Dermis blood vessel endothelial cell (primary cell): ENCODE data around the gene RBM39. TPM values are rescaled to one million over a fixed set of nuclear protein-coding genes. Genes with fewer than 3 reads are reported as not detected.
"Not testable (repeated sequence)": the region's sequence is repeated elsewhere in the genome, so short reads cannot be mapped to it uniquely, and the experiment has no call there.

Experiments
- DNase-seq: peaks from one replicate; pipeline ENCODE4 v3.0.0; 2010
- total RNA-seq: library from RNA; depleted of rRNA; stranded (reverse); fragments of >200 nt; gene quantifications from 2 replicates; pipeline ENCODE4 v1.2.3, GENCODE V29; 2014

RBM39 gene
- total RNA-seq, 1 donor from 2014 or later: 362 TPM

GRCh38 chr20:35750611-35751010 is 8.6 kb upstream of the RBM39 start:
- DNase-seq: no peak

- DNase-seq: not testable (repeated sequence)
Observed at GRCh38 chr20:35744492-35744841, 2.4 kb upstream of the RBM39 start.

- peak; percentile 35 for DNase-seq
Observed at GRCh38 chr20:35743693-35744491, 1.8 kb upstream of the RBM39 start.

GRCh38 chr20:35742741-35743523 is 872 bp upstream of the RBM39 start:
- peak; percentile 49 for DNase-seq

- peak; percentile 57 for DNase-seq
Observed at GRCh38 chr20:35739294-35740163, 2.5 kb downstream of the RBM39 start.

GRCh38 chr20:35738410-35739179 is 3.5 kb downstream of the RBM39 start:
- DNase-seq: no peak

- no peak for DNase-seq
Observed at GRCh38 chr20:35737865-35738333, 4.2 kb downstream of the RBM39 start.

- DNase-seq: no peak
Observed at GRCh38 chr20:35735826-35736470, 6.1 kb downstream of the RBM39 start.

GRCh38 chr20:35734777-35735649 is 7.0 kb downstream of the RBM39 start:
- DNase-seq: no peak

GRCh38 chr20:35734374-35734773 is 7.7 kb downstream of the RBM39 start:
- no peak for DNase-seq

GRCh38 chr20:35732644-35732982 is 9.4 kb downstream of the RBM39 start:
- DNase-seq: no peak

GRCh38 chr20:35731862-35732643 is 10.0 kb downstream of the RBM39 start:
- no peak for DNase-seq

GRCh38 chr20:35731469-35731788 is 10.6 kb downstream of the RBM39 start:
- no peak for DNase-seq

- DNase-seq: no peak
Observed at GRCh38 chr20:35730583-35731468, 11.2 kb downstream of the RBM39 start.

GRCh38 chr20:35729836-35730582 is 12.1 kb downstream of the RBM39 start:
- DNase-seq: no peak

- no peak for DNase-seq
Observed at GRCh38 chr20:35729283-35729807, 12.7 kb downstream of the RBM39 start.

- DNase-seq: no peak
Observed at GRCh38 chr20:35726842-35727711, 15.0 kb downstream of the RBM39 start.
